DMS53 treated with DMSO at 0.1 percent for 48 hours (cell line): ENCODE measurements around the gene DAB1.

ENCODE experiments used
- DNase-seq: peaks from one replicate; lab custom pipeline; 2025; ENCODE audit not compliant: unreplicated experiment; lab: John Stamatoyannopoulos, UW

The DAB1 gene

DNA sequence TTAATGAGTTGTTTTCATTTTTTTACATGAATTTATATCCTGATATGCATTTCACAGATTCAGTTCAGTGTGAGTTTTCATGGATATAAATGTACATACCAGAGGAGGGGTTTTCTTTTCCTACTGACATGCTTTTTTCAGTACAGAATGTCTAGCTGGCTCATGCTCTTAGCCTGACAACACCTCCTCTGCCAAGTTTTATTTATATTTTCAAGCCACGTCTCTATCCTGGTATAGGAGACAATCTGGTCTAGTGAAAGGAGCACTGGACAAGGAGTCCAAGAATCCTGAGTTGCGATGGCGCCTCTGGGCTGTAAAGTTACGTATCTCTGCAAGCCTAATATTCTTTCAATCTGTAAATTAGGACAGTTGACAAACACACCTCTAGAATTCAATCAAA is 4.9 kb downstream of the DAB1 start:
- no peak for DNase-seq

DNA sequence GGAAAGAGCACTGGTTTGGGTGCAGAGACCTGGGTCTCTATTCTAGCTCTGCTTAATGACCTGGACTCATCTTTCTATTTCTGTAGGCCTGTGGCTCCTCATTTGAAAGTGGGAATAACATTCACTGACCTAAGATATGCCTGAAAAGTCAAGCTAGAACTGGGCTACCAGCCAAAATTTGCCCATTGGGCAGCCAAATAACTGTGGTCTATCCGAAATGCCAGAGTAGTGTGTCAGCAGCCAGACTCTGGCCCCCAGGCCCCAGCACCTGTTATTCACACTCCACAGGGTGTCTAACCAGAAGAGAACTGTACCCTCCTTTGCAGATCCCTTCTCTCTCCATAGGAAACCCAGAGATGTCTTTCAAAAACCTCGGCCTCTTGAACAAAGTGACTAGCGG is 12.6 kb downstream of the DAB1 start:
- no peak for DNase-seq

DNA sequence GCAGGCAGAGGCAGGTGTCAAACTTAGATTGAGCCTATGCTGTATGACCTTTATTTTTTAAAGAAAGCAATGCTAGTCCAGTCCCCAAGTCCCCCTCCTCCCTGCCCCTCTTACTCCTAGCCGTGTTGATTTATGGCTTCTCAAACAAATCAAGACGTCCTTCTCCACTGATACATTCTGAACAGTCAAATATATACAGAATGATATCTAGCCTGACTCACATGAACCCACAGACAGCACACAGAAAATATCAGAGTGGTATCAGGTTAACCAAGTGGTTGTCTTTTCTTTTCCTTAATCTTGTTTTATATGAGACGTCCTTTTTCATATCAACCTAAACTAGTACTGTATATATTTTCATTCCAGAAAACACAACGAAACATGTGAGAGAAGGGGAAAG is 13.4 kb downstream of the DAB1 start:
- no peak for DNase-seq

DNA sequence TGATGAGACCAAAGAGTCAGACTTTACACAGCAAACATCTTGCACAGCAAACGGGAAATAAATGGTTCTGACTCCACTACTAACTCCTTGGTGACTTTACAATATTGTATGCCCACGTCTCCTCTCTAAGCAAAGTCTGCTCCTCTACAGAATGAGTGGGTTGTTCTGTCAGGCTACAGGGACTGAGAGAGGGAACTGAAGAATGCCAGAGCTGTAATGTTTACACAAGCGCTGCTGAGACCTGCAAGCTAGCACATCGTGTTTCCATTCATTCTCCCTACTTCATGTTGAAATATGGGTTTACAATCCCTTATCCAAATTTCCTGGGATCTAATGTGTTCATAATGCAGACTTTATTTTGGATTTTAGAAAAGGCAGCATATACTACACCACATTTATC is 15.9 kb downstream of the DAB1 start:
- DNase-seq, result no peak

DNA sequence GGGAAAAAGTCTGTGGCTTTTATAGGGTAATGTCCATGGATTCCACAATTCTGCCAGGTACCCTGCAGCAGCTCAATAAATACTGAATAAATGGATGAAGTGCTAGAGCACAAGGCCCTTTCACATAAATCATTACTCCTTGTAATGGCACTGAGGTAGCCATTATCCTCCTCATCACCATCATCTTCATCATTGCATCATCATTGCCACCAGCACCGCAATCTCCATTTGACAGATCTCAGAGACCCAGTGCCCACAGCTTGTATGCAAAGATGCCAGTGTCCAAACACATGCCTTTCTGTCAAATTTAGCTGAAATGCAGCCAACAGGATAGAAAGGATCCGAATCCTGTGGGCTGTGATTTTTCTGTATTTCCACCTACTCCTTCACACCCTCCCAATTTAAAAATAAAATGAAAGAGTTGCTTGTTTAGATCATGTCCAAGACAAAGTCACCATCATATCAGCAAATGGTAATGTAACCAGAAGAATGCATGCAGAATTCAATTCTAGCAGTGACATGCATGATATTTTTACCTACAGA is 17.4 kb downstream of the DAB1 start:
- DNase-seq, result no peak

DNA sequence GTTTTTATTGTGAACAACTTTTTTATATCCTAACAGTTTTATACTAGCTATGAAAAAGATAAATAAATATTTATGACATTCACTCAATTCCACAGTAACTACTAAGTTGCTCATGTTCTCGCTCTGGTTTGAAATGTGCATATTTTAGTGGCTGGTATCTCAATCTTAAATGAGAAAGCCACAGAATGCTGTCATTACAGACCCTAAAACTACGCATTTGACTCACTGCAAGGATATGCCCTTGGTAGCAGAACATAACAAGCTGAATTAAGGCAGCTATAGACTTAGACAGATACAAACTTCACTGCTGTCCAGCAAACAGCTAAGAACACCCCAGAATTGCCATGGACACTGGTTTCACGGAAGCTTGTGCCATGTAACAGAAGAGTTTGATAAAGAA is 19.0 kb downstream of the DAB1 start:
- no peak for DNase-seq

DNA sequence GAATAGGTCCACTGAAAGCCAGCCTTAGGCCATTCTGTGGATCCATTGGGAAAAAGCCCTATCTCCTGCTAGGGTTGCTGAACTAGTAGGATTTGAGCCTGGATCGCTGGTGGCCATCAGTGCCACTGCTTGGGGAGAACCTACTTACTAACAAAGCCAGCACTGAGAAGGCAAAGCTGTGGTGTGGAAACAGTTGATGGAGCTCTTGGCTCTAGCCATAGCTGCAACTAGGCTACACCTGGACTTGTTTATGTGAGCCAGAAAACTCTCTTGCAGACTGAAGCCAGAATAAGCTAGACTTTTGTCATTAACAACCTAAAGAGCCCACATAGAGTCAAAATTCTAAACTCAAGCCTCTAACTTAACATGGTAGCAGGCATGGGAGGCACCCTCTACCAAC is 20.7 kb downstream of the DAB1 start:
- DNase-seq, result no peak

DNA sequence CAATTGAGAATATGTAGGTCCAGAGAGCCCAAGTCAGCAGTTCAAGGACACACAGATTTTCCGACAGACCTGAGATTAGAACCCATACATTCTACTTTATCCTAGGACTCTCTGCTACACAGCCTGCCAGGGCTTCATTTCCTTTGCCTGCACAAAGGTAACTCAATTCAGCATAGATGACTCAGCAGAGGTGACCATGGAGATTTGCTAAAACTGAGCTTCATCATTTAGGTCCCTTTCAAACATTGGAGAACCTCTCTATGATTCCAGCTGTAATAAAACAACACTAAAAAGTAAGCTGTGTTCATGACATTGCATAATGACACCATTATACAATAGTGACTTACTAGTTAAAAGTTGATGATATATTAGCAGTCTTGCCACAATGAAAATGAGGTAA is 22.2 kb downstream of the DAB1 start:
- no peak for DNase-seq

DNA sequence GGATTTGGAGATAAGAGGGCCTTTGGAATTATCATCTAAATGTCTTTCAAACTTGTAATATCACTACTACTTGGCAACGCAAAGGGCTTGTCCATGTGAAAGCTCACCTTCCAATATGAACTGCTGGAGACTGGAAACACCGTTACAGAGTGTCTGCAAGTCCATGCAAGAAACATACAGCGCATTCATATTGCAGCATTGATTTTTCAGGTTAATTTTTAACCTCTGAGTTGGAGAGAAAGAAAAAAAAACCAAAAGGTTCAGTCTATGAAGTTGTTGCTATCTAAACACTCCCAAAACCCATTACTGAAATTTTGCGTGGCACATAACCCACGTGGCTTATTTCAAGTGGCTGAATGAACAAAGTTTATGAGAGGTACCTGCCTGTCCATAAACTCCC is 23.8 kb downstream of the DAB1 start:
- DNase-seq, result peak; percentile 67

DNA sequence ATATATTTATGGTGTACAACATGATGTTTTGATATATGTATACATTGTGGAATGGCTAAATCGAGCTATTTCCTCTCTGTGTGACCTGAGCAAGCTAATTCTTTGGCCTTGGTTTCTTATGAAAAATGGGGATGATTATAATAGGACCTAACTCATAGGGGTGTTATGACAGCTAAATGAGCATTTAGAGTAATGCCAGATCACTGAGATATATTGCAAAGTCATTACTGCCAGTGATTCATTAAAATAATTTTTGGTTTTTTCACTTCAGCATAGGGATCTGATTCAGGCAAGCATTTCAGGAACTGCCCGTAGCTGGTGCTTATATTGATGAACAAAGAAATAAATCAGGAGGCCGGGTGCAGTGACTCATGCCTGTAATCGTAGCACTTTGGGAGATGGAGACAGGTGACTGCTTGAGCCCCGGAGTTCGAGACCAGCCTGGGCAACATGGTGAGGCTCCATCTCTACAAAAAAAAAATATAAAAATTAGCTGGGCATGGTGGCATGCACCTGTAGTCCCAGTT is 30.7 kb downstream of the DAB1 start:
- DNase-seq, result no peak

DNA sequence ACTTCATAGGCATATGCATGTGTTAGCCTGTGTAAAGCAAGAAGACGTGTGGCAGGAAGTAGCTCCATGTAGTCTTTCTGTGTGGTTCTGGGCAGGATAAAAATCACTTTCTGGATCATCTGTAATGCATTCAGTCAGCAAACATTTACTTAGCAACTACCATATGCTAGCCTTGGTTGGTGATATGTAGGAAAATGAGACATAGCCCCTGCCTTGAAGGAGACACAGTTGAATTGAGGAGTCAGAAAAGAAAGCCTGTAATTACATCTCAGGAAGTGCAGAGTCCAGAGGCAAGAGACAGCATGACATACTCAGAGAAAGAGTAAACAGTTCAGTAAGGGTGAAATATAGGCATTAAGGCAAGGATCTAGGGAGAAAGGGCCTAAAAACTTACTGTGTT is 38.5 kb downstream of the DAB1 start:
- DNase-seq, result no peak

DNA sequence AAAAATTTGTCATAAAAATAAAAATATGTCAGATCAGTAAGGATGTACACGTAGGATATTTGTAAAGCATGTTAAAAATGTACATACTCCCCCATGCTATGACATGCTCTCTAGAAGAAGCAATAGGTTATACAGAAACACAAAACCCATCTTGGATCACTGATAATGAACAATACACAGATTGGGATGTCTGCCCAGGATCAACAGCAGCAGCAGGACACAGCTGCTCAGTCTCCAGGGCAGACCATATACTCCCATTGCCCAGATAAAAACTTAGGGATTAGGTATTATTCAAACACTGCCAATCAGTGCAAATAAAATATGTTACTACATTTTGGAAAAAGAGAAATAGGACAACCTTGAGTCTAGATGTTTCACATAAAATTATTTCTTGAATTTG is 39.0 kb downstream of the DAB1 start:
- no peak for DNase-seq

DNA sequence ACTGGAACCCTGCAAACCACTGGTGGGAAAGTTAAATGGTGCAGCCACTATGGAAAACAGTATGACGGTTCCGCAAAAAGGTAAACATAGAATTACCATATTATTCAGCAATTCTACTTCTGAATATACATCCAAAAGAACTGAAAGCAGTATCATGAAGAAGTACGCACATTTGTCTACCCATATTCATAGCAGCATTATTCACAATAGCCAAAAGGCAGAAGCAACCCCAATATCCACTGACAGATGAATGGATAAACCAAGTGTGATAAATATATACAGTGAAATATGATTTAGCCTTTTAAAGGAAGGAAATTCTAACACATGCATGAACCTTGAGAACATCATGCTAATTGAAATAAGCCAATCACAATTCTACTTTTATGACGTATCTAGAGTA is 39.6 kb downstream of the DAB1 start:
- DNase-seq, result no peak

DNA sequence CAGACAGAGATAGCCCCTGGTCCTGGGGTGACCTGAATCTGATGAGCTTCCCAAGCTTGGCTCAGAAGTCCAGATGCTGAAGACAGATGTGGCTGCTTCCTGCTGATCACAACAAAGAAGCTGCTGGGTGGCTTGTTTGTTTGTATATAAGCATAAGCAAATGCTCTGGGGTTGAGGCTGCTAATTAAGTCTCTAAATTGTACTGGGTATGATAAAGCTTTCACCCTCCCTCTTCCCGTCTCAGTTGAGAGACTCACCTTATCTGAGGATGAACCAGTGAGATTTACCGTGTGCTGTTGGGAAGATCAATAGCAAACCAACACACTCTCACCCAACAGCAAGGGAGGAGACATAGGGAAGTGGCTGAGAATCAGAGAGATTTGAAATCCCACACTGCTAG is 42.0 kb downstream of the DAB1 start:
- DNase-seq, result no peak

DNA sequence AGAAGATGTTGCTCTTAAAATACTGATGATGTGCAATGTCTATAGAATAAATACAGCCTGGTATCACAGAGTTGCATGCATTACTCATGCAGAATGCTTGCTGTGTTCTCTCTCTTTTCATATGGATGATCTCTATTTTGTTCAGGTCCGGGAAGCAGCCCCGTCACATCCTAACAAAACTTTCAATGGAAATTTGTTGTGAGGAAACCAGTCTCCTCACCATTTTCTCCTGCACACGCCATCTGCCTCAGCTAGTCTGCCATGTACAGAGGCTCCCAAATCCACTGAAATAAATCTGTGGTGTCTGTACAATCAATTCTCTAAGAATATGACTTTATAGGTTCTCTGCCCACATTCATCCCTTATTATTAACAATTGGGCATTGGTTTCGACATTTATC is 42.4 kb downstream of the DAB1 start:
- no peak for DNase-seq

DNA sequence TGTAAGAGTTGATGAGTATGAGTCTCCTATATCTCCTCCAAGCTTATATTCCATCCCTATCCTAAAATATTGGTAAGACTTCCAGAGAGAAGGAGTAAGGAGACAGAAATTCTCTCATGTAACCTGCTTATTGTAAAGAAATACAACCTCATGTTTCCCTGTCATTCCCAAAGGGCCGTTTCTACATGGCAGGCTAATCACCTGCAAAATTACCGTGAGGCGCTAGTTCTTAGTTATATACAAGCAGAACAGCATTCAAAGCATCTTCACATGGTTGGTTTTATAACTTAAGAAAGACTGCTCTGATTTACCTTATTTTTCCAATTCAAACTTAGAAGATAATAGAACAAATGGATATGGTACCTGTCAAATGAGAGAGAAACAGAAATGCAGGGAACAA is 42.9 kb downstream of the DAB1 start:
- DNase-seq, result no peak

DNA sequence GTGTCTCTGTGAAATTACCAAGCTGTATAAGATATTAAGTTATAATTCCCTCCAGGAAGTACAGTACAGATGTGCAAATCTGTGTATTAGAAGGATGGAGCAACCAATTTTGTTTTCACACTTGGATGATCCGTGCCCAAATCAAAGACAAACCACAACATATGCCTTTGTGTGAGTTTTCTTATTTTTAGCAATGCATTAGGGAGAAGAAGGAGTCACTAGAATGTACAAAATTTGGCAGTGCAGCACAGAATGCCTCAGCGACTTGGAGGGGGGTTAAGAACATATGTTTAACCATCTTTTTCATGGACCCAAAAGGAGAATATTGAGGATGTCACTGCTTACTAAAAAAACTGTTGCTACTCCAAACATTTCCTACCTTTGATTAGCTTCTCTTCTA is 45.3 kb downstream of the DAB1 start:
- DNase-seq, result no peak

DNA sequence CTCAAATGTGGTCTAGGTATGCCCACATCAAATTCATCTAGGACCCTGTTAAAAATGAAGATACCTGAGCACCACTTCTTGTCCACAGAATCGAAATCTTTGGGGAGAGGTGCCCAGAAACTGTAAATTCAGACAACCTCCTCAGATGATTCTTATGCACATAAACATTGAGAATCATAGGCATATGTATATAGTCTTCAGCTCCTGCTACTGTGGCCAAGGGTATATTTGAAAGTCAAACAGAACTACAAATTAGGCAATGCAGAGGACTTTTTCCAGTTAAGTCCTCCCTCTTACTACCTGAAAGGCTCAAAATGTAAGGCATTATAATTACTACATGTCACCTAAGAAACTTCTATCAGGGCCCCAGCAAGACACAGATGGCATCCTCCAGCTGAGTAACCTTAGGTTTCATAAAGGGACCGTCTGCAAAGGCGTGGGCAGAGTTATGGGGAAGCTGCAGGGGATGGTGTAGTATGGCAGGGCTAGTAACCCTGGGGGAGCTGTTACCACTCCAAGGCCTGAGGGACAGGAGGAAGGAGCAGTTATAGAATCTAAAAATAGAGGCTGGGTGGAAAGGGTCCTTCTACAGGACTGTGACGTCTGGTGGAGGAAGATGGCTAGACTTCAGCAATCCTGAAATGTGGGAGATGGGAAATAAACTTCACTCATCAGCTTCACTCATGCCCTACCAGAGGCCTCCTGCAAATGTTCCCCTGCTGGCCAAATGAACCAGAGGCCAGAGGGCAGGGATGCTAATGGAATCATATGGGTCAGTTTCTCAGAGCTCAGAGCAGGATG is 46.3 kb downstream of the DAB1 start:
- no peak for DNase-seq

DNA sequence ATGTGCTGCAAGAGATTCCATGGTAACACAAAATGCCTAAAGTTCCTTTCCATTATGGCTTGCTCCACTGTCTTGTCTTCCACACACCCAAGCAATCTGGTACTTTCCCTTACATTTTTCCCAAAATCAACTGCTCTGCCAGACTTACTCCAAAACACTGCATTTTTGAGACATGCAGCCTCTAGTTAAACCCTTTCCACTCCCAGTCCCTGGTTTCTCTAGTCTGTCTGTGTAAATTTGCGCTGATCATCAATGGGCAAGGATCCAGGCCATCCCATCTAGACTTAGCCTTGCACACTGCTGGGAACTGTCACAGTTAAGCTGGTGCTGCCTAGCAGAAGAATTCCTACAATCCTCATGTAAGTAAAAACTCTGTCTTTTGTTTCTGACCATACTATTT is 47.8 kb downstream of the DAB1 start:
- DNase-seq, result no peak

DNA sequence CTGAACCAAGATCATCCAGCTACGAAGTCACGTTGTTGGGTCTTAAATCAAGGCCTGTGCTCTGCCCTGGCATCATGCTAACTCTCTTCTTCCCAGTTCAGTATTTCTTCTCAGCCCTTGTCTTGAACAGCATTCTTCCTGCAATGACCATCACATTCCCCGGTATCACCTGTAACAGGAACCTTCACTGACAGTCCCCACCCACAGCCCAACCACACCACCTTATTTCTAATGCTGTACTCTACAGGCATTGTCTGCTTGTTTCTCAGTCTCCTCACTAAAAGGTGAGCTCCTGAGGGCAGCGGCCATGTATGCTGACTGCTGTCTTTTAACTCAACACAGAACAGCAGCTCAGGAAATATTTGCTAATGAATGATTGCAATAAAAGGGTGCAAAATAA is 54.0 kb downstream of the DAB1 start:
- DNase-seq, result no peak

DNA sequence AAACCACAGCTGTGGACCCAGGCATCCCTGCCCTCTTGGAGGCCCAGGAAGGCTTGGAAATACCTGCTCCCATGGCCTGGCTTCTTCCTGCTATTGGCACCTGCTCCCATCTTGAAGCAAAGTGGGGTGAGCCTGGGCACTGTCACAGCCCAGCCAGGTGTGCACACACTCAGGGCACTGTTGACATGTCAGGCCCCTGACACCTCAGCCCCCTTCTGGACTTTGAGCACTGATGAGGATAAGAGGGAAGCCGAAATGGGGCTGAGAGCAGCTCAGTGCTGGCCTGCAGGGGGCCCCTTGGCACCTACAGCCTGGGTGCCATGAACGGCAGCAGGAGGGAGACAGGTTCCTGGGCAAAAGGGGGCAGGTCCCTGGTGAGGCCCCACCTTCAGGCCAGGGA is 55.9 kb downstream of the DAB1 start:
- no peak for DNase-seq

DNA sequence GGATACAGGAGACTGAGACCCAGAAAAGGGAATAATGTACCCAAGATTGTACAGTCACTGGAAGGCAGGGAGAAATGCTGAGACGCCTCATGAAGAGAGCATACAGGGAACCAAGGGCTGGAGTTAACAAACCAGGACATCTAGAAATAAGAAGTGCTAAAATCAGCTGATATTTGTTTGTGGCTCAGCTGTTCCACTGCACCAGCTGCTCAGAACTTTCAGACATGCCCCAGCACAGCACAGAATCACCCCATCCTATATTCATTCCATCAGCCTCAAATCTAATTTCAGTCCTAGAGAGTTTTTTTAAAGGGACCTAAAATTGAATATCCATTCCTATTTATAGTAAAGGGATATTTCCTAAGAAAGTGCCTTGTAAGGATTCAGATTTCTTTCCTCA is 60.2 kb downstream of the DAB1 start:
- no peak for DNase-seq

DNA sequence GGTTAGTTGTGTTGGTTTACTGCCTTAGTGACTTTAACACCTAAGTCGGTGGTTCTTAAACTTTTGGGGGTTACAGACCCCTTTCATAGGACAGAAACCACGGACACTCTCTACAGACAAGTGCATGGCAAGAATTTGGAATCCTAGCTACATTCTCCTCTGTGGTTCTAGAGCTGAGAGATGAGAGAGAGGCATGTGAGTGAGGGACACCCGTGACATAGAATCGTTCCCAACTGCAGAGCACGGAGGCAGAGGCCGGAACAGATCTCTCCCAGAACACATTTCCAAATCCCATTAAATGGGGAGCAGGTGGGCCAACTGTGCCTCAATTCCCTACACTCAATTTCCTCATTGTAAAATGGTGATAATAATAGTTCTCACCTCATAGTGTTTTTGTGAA is 60.7 kb downstream of the DAB1 start:
- DNase-seq, result no peak
